ENCODE results near the gene PLEKHG1. TPM values are rescaled to one million over a fixed set of nuclear protein-coding genes. Genes with fewer than 3 reads are reported as not detected.

PLEKHG1 gene
- total and polyA plus RNA-seq, 4 donors = 3.0 to 11.9 (median 5.2) TPM

- TF ChIP-seq HNF4G (IDR thresholded peaks at IDR 0.05) (no peak), HNF4A (conservative IDR thresholded peaks at IDR 0.05) (no peak), TAF1 (conservative IDR thresholded peaks at IDR 0.05) (no peak)
- WGBS = 89% methylated on average over 3 of the region's 3 CpGs
- no peak overlapping the region for H3K27ac ChIP-seq (ENCODE audit: low read depth in 1 of 2, low read length in 2 of 2)
Observed at GRCh38 chr6:150647051-150647450, 47.4 kb downstream of the PLEKHG1 start.

More at GRCh38 chr6:150647051-150647450, 47.4 kb downstream of the PLEKHG1 start:
- Histone ChIP-seq H3K36me3 (ENCODE audit: control insufficient read depth in 4 of 4, insufficient read depth in 3 of 4, low read depth in 1 of 4, low read length in 3 of 4) (no peaks in the 10 kb centered on the region), H3K9me3 (ENCODE audit: control insufficient read depth in 4 of 4, low read length in 3 of 4) (no peaks in the 10 kb centered on the region), H3K27me3 (ENCODE audit: control insufficient read depth in 4 of 4, insufficient read depth in 4 of 4, low read length in 3 of 4) (no peaks in the 10 kb centered on the region), H3K4me3 (ENCODE audit: low read depth in 1 of 3, low read length in 3 of 3) (no peak overlapping the region), H3K9ac (ENCODE audit: low read depth in 1 of 2, low read length in 2 of 2) (no peak overlapping the region), H3K4me1 (ENCODE audit: control insufficient read depth in 4 of 4, insufficient read depth in 4 of 4, low read length in 3 of 4) (peaks cover 0 to 5% (median 3%) of the 10 kb centered on the region in 4 donors)
- no peak for DNase-seq (ENCODE audit: low spot score)

Other genes starting within 250 kb of the PLEKHG1 start
- gene IYD, start 230.9 kb upstream of the PLEKHG1 start, total RNA-seq = 1 to 10 TPM; 1.6 to 2.7 TPM
- 1 to 10 TPM; 2.5 to 6.2 TPM for gene IYD, start 230.9 kb upstream of the PLEKHG1 start, polyA plus RNA-seq

Data from liver (tissue), 9 donors.